Prostate gland (tissue), 2 donors: Measurements from ENCODE around the gene DNAH14.
A peak's percentile ranks its signal among the peaks of the same experiment; 100 is the strongest.

ENCODE experiments used
- POLR2AphosphoS5 ChIP-seq: sonication (generic); formaldehyde crosslinking; IDR thresholded peaks from one replicate; pipeline ENCODE4 v1.6.1; 2017; ENCODE audit warnings: antibody characterized with exemption
- TF ChIP-seq, protein P1 (sequence below), 4 experiments: fragments of 200-600 bp in 2 of 4; fragments of 450-650 bp in 2 of 4; sonication (generic) in 2 of 4; IDR thresholded peaks; 1 replicate in 3 of 4; 2 replicates in 1 of 4; pipeline ENCODE4 v1.5.1; 2016 to 2019; ENCODE audit warnings: antibody characterized with exemption in 4 of 4, mild to moderate bottlenecking in 2 of 4, moderate library complexity in 2 of 4

DNA sequence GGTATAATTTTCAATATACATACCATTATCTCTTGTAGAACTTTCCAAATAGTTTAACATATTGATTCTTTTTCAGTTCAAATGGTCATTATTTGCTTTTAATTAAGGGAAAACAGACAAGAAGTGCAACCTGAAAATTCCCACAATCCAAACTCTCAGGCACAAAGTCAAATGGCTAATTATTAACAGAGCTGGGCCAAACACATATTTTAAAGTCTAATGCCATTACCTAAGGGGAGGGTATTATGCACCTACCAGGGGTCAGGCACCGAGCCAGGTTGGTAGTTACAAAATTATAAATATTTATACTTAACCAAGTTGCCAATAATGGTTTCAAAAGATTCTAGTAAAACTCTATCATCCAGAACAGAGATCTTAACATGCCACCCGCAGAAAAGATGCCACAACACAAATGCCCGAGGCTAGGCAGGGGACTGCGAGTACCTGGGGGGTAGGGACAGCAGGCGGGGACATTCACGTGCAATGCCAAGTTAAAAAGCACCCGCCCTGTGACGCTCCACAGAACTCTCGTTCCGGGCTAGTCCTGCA lies 483.4 kb downstream of the DNAH14 start:
- TF ChIP-seq, protein P1, sequence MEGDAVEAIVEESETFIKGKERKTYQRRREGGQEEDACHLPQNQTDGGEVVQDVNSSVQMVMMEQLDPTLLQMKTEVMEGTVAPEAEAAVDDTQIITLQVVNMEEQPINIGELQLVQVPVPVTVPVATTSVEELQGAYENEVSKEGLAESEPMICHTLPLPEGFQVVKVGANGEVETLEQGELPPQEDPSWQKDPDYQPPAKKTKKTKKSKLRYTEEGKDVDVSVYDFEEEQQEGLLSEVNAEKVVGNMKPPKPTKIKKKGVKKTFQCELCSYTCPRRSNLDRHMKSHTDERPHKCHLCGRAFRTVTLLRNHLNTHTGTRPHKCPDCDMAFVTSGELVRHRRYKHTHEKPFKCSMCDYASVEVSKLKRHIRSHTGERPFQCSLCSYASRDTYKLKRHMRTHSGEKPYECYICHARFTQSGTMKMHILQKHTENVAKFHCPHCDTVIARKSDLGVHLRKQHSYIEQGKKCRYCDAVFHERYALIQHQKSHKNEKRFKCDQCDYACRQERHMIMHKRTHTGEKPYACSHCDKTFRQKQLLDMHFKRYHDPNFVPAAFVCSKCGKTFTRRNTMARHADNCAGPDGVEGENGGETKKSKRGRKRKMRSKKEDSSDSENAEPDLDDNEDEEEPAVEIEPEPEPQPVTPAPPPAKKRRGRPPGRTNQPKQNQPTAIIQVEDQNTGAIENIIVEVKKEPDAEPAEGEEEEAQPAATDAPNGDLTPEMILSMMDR (IDR thresholded peaks at IDR 0.05), result no peak
- peak; percentile 70 for TF ChIP-seq POLR2AphosphoS5
